NCI-H460 (cell line): Measurements from ENCODE around the gene SPAG17. TPM values are rescaled to one million over a fixed set of nuclear protein-coding genes. Genes with fewer than 3 reads are reported as not detected.

Experiments
- DNase-seq: peaks from one replicate; pipeline ENCODE4 v3.0.0-alpha.2; 2016; ENCODE audit warnings: low read depth; ENCODE audit errors: extremely low read depth
- total RNA-seq: library from RNA; depleted of rRNA; stranded (reverse); fragments of >200 nt; shearing (Covaris generic); gene quantifications from 2 replicates; pipeline ENCODE4 v1.2.3, GENCODE V29; 2014

Gene SPAG17
- total RNA-seq, 1 experiment from 2014 or later = not detected

DNA sequence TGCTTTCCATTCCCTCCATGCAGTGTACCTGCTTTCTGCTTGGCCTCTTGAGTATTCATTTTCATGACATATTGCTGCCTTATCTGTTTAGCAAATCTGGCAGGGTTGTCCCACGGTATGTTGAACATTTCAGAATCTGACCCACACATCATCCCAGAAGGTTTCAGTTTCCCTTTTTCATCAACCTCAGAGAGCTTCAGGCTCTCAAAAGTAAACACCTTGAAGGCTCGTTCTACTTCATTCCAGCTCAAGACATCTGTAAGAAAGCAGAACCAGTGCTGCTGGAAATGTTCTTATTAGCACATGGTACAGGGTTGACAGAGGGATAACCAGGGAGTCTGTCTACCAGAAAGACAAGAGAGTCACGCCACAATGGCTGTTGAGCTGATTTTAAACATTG, 103.6 kb downstream of the SPAG17 start:
- no peak for DNase-seq

DNA sequence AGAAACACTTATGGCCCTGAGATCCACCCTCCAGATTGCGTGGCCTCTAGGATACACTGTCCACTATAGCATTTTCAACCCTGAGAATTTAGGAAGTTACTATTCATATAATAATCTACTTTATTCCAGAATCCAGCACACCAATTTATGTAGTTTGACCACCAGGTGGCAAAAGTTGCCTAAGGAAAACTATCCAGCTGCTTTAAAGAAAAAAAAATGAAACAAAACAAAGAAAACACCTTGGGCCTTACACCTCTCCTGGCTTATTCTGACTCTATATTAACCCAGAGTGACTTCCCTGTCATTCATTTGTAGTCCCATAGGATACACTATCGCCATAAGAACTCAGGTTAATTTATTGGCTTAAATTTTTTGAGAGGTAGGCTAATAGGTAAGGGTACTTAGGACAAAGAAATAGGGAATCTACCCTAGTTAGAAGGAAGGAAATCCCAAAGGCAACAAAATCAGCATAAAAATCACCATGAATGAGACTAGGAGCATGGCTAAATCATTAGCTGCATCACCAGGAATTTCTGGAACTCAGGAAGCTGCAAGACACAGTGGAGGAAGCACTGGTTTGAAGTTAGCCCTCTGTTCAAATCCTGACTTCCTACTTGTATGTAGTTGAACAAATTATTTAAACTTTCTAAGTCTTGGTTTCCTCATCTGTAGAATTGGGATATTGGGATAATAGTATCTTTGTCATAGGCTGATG, 107.5 kb downstream of the SPAG17 start:
- DNase-seq = no peak

DNA sequence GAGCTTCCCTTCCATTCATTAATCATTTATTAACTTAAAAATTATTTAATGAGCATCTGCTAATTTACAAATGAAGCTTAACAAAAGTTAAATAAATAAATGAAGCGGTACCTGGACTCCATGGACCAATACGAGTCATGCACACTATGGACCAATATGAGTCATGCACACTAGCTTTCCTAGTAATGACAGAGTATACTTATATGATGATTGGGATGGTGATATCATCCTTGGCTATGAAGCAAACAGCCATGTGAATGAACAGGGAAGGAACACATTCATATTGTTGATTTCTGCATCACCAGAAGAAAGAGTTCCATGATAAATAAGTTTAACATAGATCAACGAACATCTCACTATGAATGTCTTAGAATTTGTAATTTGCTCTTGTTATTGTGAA, 109.9 kb downstream of the SPAG17 start:
- no peak for DNase-seq

DNA sequence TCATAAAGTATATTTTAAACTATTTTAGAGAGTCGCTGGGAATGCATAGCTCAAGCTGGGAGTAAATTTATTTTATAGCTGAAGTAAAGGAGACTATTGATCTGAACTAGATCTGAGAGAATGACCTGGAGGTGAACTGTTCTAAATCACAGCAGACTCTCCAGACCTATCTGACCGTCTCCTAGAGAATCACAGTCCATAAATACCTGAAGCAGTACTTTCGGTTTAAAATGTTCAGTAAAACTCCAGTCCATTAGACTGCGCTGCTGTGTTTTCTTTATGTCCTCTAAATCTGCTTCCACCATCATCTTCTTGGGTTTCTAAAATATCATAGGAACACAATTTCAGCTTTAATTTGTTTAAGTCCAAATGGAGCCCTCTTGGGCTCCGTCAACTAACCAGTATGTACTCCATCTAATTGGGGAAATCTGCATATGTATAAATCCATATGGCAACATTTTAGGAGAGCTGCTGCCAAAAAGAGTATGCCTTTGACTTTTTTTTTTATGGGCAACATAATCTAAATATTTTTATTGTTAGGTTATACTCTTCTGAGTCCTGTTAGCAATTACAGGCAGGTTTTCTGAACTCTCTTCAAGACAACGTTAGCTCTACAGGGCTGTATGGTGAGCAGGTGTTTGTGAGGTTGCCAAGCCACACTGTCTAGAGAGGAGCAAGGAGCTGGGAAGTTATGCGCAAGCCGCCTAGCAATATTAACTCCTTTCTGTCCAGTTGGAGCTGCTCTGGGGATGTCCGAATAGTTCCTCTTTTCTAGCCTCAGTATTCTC, 111.2 kb downstream of the SPAG17 start:
- DNase-seq = no peak

DNA sequence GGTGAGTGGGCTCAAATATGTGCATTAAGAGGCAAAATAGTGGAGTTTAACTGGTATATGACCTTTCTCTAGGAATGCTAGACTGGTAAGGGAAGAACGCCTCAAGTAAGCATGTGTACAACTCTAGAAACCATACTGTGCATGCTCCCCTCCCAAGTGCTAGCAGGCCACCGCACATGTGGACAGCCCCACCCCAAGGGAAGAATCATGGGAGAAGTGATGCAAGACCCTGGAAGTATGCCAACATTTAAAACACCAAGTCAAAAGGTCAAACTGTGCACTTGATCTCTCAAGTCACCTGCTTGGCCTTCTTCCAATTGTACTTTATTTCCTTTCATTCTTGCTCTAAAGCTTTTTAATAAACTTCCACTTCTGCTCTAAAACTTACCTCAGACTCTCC, 135.0 kb downstream of the SPAG17 start:
- DNase-seq = no peak

DNA sequence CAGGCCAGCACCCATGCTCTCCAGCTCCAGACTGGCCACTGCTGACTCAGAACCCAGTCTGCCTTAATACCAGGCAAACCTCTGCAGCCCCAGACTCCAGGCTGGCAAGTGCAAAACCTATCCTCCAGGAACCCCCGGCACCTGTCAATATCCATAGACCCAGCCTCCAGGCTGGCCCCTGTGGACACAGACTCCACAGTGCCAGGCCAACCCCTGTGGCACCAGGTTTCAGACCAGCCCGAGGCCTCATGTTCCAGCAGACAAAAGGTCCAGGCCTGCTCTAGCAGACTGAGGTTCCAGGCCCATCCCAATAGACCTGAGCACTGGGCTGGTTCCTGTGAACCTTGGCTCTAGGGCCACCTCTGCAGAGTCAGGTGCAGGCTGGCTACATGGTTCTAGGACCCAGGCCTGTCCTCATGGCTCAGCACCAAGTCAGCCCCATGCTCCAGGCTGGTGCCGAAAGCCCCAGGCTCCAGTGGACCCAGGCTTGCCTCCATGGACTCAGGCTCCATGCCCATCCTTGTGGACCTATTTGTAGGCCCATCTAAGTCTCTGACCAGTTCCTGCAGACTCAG, 137.3 kb downstream of the SPAG17 start:
- DNase-seq = no peak

DNA sequence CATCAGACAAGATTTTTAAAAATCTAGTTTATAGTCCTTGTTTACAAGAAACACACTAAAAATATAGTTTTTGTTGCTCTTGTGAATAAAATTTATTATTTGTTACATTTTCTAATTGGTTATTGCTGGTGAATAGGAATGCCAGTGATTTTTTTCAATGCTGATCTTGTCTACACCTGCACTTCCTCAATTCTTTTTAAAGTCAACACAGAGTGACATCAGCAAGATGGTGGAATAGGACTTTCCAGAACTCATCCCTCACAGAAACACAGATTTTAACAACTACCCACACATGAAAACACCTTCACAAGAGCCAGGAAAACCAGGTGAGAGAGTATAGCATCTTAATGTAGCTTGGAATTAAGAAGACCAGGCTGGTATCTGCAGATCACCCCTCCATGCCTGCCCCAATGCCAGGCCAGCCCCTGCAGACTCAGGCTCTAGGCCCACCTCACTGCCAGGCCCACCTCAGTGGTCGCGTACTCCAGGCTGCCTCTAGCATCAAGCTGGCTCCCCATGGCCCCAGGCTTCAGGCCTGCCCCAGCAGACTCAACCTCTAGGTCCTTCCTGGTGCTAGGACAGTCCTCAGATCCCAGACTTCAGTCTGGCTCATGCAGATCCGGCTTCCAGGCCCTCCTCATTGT, 137.9 kb downstream of the SPAG17 start:
- DNase-seq = no peak

DNA sequence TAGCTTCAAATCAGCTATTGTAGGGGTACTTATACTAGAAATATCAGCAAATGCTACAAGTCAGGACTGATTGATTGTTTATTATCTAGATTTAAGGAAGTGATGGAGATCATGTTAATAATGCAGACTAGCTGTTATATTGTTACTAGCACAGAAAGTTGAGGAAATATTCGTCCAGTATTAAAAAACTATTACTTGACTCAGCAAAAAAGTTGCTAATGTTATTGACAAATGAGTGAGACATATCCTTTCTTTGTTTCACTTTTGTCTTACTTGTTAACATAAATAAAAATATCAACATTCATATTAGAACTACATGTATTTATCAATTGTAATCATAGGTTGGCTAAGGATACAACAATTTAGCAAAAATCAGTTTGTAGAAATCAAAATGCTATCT, 141.4 kb downstream of the SPAG17 start:
- no peak for DNase-seq

DNA sequence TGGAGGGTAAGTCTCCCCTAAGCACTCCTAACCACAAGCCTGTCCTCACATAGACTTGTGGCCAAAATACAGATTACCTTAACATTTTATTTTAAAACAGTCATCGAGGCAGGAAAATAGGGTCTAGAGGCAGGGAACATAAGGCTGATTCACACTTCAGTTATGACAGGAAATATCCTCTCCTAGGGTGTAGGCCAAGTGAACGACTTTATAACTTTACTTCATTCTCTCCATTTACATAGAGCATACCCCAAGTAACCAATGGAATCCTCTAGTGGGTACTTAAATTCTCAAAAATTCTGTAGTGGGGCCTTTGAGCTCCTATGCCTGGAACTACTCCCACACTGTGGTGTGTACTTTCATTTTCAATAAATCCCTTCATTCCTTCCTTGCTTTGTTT, 142.5 kb downstream of the SPAG17 start:
- DNase-seq = no peak

DNA sequence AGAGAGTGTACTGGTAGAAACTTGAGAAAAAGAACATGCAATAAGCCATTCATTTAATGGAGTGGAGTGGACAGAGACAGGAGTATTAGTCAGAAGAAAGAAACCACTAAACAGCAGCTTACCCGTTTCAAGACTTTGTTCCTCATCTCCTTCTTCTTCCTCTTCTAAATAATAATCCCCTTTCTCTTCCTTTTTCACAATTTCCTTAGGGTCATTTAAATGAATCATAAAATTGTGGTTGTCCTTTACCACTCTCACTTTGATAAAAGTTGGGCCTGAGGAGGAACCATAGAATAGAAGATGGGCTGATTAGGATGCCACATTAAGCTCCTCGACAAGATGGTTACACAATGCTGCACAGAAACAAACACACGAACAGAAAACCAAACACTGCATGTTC, 145.9 kb downstream of the SPAG17 start:
- DNase-seq = no peak

DNA sequence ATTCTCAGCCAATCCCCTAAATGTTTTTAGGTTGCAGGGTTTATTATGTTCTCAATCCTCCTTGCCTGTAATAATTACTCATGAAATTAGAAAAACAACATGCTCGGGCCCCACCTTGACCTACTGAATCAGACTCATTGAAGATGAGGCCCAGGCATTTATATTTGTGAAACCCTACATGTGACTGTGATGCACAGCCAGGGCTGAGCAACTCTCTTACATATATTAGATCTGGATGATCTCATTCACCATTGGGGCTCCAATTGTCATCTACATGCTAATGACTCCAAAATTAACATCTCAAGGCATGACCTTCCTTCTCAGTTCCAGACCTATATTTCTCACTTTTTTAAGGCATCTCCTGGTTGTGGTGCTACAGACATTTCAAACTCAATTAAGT, 152.1 kb downstream of the SPAG17 start:
- DNase-seq = no peak

DNA sequence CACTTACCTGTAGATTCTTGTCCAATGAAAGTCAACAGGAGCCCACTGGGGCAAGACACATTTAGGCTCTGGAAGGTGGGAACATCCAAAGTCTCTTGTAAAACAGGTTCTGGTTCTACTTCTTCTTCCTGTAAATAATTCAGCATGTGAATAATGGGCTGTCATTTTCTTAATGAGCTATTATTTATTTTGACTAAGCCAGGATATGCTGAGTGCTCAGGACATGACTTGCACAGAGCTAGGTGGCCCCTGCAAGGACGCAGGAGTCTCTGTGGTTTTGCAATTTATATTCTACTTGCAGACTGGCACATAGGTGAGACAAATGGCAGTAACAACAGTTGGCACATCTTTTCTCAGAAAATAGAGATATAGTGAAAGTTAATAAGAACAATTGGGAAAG, 156.8 kb downstream of the SPAG17 start:
- DNase-seq = no peak

DNA sequence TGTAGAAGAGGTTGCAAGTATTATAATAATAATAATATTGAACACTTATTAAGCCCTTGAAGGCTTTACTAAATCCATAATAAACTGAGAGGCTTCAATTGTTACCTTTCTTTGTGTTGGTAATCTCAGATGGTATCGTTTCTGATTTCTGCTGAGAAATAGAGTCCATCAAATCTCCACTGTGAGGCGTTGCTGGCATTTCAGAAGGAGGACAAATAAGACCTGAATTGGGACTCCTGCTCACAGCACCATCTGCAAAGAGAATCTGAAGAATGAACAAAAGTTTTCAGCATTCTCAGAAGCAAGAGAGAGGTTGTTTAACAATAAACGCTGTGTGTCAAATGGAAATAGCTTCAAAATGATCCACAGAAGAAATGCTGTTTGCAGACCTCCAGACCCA, 161.8 kb downstream of the SPAG17 start:
- DNase-seq = no peak

DNA sequence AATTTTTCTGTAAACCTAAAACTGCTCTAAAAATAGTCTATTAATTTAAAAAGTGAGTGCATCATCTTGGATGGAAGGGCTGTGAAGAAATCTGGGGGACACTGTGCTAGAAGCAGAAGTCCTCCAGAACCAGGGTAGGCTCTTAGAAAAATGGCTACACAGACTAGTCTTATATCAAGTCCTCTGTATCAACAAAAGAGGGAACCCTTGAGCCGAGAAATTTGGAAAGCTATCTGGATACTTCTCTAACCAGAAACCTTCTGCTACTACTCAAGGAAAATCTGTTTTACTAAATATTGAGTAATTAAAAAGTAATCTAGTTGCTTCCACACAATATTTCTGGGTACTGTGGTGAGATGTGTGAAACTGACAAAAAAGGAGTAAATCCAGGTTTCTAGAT, 163.4 kb downstream of the SPAG17 start:
- DNase-seq = no peak

DNA sequence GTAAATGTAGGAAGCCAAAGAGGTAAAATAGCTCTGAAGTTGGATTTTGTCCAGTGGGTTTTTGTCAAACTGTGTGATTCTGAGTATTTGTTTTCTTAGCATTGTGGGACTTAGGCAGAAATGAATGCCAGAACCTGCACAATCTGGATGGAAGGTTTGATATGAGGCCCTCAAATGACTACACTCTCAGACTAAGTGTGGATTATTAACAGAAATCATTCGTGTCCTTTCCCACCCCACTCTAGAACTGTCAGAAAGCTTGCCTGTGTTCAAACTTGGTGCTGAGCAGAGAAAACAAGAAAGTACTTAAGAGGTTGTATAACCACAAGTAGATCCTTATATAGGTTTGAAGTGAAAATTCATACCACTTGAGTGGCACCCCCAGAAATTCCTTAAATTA, 167.0 kb downstream of the SPAG17 start:
- DNase-seq = no peak

DNA sequence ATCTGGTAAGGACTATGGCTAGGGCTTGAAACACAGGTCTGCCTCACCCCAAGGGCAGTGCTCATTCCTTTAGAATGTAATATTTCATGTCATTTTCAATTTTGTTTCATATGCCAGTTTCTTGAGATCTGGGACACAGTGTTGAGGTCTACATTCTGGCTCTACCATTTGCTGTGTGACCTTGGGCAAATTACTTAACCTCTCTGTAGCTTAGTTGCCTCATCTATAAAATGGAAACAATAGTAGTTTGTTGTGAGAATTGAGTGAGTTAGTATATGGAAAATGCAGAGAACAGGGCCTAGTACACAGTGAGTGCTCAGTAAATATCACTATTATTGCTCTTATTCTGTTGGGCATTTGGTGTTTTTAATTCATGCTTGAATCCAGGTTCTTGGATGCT, 171.1 kb downstream of the SPAG17 start:
- no peak for DNase-seq

DNA sequence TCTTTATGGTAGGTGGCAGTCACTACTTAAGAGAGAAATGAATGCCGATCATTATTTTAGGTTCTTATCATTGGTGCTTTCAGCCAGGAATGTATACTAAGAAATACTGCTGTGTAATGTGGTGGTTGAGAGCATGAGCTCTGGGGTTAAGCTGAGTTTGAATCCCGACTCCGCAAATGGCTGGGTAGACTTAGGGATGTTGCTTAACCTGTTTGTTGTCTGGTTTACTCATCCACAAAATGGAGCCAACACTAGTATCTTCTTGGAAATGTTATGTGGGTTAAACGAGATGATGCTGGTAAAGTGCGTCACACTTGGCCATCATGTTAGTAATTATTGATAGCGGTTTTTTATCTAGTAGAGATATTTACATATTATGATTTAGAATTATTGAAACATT, 171.7 kb downstream of the SPAG17 start:
- DNase-seq = no peak

DNA sequence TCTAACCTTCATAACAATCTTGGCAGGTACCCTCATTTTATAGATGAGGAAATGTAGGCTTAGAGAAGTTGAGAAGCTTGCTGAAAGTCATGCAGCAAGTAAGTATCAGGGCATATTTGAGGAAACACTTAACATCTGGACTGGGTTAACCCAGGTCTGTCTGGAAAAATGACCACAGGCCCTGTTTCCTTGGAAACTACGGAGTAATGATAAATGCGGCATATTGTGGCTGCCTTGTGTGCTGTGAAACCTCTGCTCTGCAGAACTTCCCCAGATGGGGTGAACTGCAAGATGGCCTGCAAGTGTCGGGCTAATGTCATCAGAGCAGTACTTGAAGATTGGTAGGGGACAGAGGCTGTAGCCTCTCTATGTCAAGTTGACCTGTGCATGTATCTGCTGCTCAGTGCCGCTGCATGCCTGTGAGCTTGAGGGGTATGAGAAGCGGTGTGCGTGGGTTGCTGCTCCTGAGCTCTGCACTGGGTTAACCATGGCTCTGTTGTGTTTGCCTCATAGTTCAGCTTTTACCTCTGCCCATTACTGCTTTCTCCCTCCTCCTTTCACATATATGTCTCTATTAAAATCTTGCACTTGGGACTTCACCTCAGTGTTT, 172.4 kb downstream of the SPAG17 start:
- no peak for DNase-seq

DNA sequence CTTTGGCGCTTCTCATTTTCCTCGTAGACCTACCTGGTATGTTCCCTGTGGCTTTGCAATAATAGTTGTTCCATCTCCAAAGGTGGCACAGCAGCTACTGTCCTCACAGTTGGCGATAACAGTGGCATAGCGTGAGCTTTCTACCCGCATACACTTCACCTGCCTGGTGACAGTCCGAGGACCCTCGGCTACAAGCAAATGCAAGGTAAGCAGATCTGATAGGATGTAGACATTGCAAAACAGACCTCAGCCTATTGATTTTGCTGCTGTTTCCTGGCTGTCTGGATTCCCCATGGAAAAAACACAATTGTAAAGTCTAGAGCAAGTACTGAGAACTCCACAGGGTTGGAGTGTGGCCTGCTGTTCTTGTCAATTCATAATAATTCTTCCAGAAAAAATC, 177.0 kb downstream of the SPAG17 start:
- no peak for DNase-seq

DNA sequence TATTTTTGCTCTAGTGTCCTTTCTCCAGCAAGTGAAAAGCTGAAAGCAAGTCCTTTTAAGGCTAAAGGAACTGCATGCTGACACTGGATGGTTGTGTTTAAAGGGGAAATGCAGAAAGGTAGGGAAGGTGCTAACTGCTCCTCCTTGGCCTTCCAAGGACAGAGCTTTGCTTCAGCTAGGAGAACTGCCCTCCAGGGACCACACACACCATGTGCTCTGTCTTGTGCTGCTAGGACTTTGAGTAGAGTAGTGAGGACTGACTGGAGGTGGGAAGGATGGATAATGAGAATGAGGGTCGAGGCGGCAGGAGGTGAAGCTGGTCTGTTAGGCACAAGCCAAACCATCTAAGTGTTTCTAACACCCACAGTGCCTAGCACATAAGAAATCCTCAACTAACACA, 177.6 kb downstream of the SPAG17 start:
- no peak for DNase-seq

DNA sequence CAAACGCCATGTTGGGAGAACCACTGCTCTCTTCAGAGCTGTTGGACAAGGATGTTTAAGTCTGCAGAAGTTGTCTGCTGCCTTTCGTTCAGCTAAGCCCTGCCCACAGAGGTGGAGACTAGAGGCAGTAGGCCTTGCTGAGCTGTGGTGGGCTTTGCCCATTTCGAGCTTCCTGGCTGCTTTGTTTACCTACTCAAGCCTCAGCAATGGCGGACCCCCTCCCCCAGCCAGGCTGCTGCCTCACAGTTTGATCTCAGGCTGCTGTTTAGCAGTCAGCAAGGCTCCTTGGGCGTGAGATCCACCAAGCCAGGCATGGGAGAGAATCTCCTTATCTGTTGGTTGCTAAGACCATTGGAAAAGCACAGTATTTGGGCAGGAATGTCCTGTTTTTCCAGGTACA, 180.7 kb downstream of the SPAG17 start:
- DNase-seq = no peak
